Keratinocyte (primary cell): ENCODE results near the gene ARHGAP40. TPM values are rescaled to one million over a fixed set of nuclear protein-coding genes. Genes with fewer than 3 reads are reported as not detected.

Source experiments
- DNase-seq: peaks from one replicate; pipeline ENCODE4 v3.0.0-alpha.2; 2011; ENCODE audit warnings: low read depth, missing footprints, low spot score
- FAIRE-seq: peaks from 2 replicates; lab custom pipeline; 2011; peaks lifted over from hg19 to GRCh38; lab: Jason Lieb, UNC
- H2AFZ ChIP-seq: 2 replicates; pipeline ENCODE4 v1.6.0; 2012; ENCODE audit warnings: low read length, control low read depth, inconsistent platforms; ENCODE audit not compliant: control insufficient read depth
- H3K27ac ChIP-seq: 2 replicates; pipeline ENCODE4 v1.5.1; 2011; ENCODE audit warnings: low read length; ENCODE audit not compliant: control insufficient read depth, insufficient read depth
- H3K27me3 ChIP-seq: 3 replicates; pipeline ENCODE4 v1.6.0; 2011; ENCODE audit warnings: low read length; ENCODE audit not compliant: control insufficient read depth, insufficient read depth; ENCODE audit errors: extremely low read depth
- H3K36me3 ChIP-seq, 2 experiments: 2 replicates in 1 of 2; 3 replicates in 1 of 2; pipeline ENCODE4 v1.5.1; 2011; ENCODE audit warnings: low read length in 2 of 2, mild to moderate bottlenecking in 1 of 2; ENCODE audit not compliant: control insufficient read depth in 2 of 2, insufficient read depth in 2 of 2; ENCODE audit errors: extremely low read depth in 1 of 2
- H3K4me1 ChIP-seq: 3 replicates; pipeline ENCODE4 v1.5.1; 2011; ENCODE audit warnings: low read length; ENCODE audit not compliant: control insufficient read depth, insufficient read depth; ENCODE audit errors: extremely low read depth
- H3K4me2 ChIP-seq: 3 replicates; pipeline ENCODE4 v1.6.0; 2011; ENCODE audit warnings: low read depth, low read length; ENCODE audit not compliant: control insufficient read depth, insufficient read depth; ENCODE audit errors: extremely low read depth
- H3K4me3 ChIP-seq, 3 experiments: fragments of 200-600 bp in 1 of 3; sonication (generic) in 1 of 3; 2 replicates in 2 of 3; 3 replicates in 1 of 3; pipeline ENCODE4 v1.5.1; 2011 to 2016; ENCODE audit warnings: low read length in 3 of 3, mild to moderate bottlenecking in 3 of 3, control low read depth in 2 of 3, inconsistent platforms in 1 of 3, low read depth in 1 of 3, mixed read lengths in 1 of 3, mixed run types in 1 of 3, moderate library complexity in 1 of 3; ENCODE audit not compliant: control insufficient read depth in 2 of 3, insufficient read depth in 2 of 3; ENCODE audit errors: extremely low read depth in 1 of 3
- H3K79me2 ChIP-seq: 2 replicates; pipeline ENCODE4 v1.6.0; 2012; ENCODE audit warnings: low read length; ENCODE audit not compliant: control insufficient read depth, insufficient read depth
- H3K9ac ChIP-seq: 3 replicates; pipeline ENCODE4 v1.6.0; 2011; ENCODE audit warnings: low read length; ENCODE audit not compliant: control insufficient read depth, insufficient read depth; ENCODE audit errors: extremely low read depth
- H3K9me1 ChIP-seq: 3 replicates; pipeline ENCODE4 v1.6.0; 2011; ENCODE audit warnings: low read length; ENCODE audit not compliant: control insufficient read depth, insufficient read depth; ENCODE audit errors: extremely low read depth
- H3K9me3 ChIP-seq: 2 replicates; pipeline ENCODE4 v1.5.1; 2012; ENCODE audit warnings: low read depth, low read length; ENCODE audit not compliant: control insufficient read depth
- H4K20me1 ChIP-seq: 3 replicates; pipeline ENCODE4 v1.6.0; 2011; ENCODE audit warnings: low read length; ENCODE audit not compliant: control insufficient read depth, insufficient read depth; ENCODE audit errors: extremely low read depth
- EZH2 ChIP-seq: IDR thresholded peaks from one replicate; pipeline ENCODE4 v1.6.1; 2012; ENCODE audit warnings: inconsistent platforms, mild to moderate bottlenecking, low read length, moderate library complexity
- dilution Hi-C: fragments of 300-500 bp; cut with MboI; formaldehyde crosslinking; loops from one replicate; pipeline ENCODE4 v1.7.0; 2020; ENCODE audit warnings: low sequenced_read_pairs; ENCODE audit not compliant: extremely low pct_ligation_motif_present
- polyA plus RNA-seq, 5 experiments: library from polyadenylated mRNA; depleted of rRNA in 3 of 5; stranded (reverse) in 3 of 5; stranded (forward) in 1 of 5; unstranded in 1 of 5; fragments of >200 nt; gene quantifications; 1 replicate in 1 of 5; 2 replicates in 3 of 5; 3 replicates in 1 of 5; pipeline versions ENCODE4 v1.2.1 to v1.2.3, GENCODE V29; 2011 to 2012; ENCODE audit warnings: missing spikeins in 2 of 5, low read depth in 1 of 5, low replicate concordance in 1 of 5
- TF ChIP-seq, protein P1 (sequence below), 3 experiments: IDR thresholded peaks in 1 of 3; conservative IDR thresholded peaks in 1 of 3; optimal IDR thresholded peaks in 1 of 3; 2 replicates in 2 of 3; 3 replicates in 1 of 3; pipeline versions ENCODE3 to v1.5.1; 2011; ENCODE audit warnings: low read length in 3 of 3, mild to moderate bottlenecking in 3 of 3, moderate library complexity in 2 of 3, control low read depth in 1 of 3, inconsistent platforms in 1 of 3; ENCODE audit not compliant: insufficient read depth in 2 of 3; ENCODE audit errors: extremely low read depth in 1 of 3

The ARHGAP40 gene
- polyA plus RNA-seq, 1 donor (not counting 4 experiments of a cell fraction or from before 2014, with no cell fraction given): 1.0 TPM

DNA sequence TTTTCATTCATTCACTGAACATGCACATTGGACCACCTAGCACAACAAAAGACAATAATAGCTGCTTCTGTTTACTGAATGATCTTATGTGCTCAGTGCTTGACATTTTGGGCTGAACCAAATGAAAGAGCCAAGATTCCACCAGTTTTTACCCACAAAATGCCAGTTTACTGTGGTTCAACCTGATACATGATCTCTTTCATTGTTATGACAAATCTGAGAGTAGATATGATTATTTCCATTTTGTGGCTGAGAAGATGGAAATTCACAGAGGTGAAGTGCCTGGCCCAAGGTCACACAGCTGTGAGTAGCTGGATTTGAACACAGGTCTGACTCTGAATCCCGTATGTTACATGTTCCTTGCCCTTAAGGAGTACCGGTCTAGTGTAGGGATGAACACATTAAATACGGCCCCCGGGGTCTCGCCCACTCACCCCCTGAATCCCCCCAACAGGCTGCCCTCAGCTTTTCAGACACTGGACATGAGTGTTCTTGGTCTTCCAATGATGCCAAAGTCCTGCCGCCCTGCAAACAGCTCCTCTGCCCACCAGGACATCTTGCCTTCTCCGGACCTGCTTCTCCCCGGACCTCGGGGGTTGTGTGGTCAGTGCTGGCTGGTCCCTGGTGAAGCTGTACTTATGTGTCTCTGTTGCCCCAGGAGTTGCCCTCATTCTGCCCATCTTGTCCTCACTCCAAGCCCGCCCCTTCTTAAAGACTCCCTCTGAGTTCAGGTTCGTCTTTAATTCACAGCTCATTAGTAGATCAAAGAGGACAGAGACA lies 64.1 kb downstream of the ARHGAP40 start:
- H3K27me3 ChIP-seq: peaks cover 11% of the 10 kb centered on the region
- no peaks in the 10 kb centered on the region for H3K36me3 ChIP-seq
- H3K4me2 ChIP-seq: no peak overlapping the region
- FAIRE-seq (no peak), DNase-seq (no peak)
- H3K4me1 ChIP-seq: no peaks in the 10 kb centered on the region
- no peaks in the 10 kb centered on the region for H3K79me2 ChIP-seq
- no peaks in the 10 kb centered on the region for H3K9me3 ChIP-seq
- TF ChIP-seq, protein P1, sequence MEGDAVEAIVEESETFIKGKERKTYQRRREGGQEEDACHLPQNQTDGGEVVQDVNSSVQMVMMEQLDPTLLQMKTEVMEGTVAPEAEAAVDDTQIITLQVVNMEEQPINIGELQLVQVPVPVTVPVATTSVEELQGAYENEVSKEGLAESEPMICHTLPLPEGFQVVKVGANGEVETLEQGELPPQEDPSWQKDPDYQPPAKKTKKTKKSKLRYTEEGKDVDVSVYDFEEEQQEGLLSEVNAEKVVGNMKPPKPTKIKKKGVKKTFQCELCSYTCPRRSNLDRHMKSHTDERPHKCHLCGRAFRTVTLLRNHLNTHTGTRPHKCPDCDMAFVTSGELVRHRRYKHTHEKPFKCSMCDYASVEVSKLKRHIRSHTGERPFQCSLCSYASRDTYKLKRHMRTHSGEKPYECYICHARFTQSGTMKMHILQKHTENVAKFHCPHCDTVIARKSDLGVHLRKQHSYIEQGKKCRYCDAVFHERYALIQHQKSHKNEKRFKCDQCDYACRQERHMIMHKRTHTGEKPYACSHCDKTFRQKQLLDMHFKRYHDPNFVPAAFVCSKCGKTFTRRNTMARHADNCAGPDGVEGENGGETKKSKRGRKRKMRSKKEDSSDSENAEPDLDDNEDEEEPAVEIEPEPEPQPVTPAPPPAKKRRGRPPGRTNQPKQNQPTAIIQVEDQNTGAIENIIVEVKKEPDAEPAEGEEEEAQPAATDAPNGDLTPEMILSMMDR (optimal IDR thresholded peaks at IDR 0.05 in 1 of 3, IDR thresholded peaks at IDR 0.05 in 1 of 3, conservative IDR thresholded peaks at IDR 0.05 in 1 of 3; ENCODE audit: extremely low read depth in 1 of 3, insufficient read depth in 2 of 3, low read length in 3 of 3): no peak
- no peak for TF ChIP-seq EZH2
- no peak overlapping the region for H3K27ac ChIP-seq
- H3K9me1 ChIP-seq: no peaks in the 10 kb centered on the region
- H3K9ac ChIP-seq: no peak overlapping the region
- dilution Hi-C loops: no loop called here
- no peaks in the 10 kb centered on the region for H4K20me1 ChIP-seq
- no peak overlapping the region for H3K4me3 ChIP-seq
- H2AFZ ChIP-seq: no peak overlapping the region

DNA sequence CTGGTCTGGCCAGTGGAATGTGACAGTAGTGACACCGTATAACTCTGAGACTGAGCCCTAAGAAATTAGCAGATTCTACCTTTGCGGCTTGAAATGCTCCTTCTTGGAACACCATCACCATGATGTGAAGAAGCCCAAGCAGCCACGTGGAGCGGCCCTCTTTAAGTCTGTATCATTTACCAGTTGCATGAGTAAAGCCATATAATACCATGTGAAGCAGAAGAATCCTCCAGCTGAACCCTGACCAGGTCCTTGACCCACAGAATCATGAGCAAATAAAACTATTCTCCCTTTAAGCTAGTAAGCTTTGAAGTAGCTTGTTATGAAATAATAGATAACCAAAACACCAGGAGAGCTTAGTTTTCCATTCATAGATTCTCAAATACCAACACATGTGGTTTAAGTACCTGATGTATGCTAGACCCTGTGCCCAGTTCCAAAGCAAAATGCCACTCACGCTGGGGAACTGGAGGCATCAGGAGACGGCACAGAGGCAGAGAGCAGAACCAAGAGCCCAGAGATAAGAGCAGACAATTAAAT lies 65.9 kb downstream of the ARHGAP40 start:
- H2AFZ ChIP-seq: no peak overlapping the region
- no peak overlapping the region for H3K4me2 ChIP-seq
- no peaks in the 10 kb centered on the region for H3K9me1 ChIP-seq
- no peaks in the 10 kb centered on the region for H3K4me1 ChIP-seq
- H3K27me3 ChIP-seq: peaks cover 12% of the 10 kb centered on the region
- H3K79me2 ChIP-seq: no peaks in the 10 kb centered on the region
- no peaks in the 10 kb centered on the region for H4K20me1 ChIP-seq
- TF ChIP-seq EZH2: no peak
- TF ChIP-seq, protein P1 (optimal IDR thresholded peaks at IDR 0.05 in 1 of 3, IDR thresholded peaks at IDR 0.05 in 1 of 3, conservative IDR thresholded peaks at IDR 0.05 in 1 of 3; ENCODE audit: extremely low read depth in 1 of 3, insufficient read depth in 2 of 3, low read length in 3 of 3): no peak
- no peak overlapping the region for H3K27ac ChIP-seq
- no peaks in the 10 kb centered on the region for H3K9me3 ChIP-seq
- dilution Hi-C loops: no loop called here
- no peak overlapping the region for H3K9ac ChIP-seq
- DNase-seq (no peak), FAIRE-seq (no peak)
- H3K36me3 ChIP-seq: no peaks in the 10 kb centered on the region
- no peak overlapping the region for H3K4me3 ChIP-seq
